ENCODE measurements around the gene MTRFR. TPM values are rescaled to one million over a fixed set of nuclear protein-coding genes. Genes with fewer than 3 reads are reported as not detected.
A peak's percentile ranks its signal among the peaks of the same experiment; 100 is the strongest.

MTRFR gene
- total RNA-seq, 1 experiment from 2014 or later: 14.8 TPM

DNA sequence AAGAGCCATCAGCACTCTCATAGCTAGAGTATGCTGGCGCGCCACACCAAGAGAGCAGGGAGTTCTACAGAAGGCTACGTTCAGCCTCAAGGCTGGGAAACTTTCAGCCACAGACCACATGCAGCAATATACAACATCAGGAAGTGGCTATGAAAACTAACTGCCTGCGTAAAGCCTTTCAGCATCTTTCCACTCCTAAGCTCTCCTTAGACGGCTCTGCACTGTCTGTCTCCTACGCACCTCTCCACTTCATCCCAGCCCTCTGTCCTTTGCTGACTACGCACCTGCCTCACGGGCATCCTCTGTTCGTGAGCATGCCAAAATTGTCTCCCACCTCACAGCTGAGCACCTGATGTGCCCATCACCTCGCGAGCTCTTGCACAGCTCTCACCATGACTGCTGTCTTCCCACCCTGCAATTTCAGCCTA lies 10.0 kb upstream of the MTRFR start:
- Mint-ChIP-seq H3K4me3 (no peak overlapping the region), H3K4me1 (no peaks in the 10 kb centered on the region), H3K36me3 (ENCODE audit: insufficient read depth in 1 of 3, low read depth in 3 of 3) (peaks cover 12 to 67% (median 48%) of the 10 kb centered on the region in 3 experiments; a peak in 6 of 7 replicates), H3K27me3 (ENCODE audit: low read depth) (no peaks in the 10 kb centered on the region), H3K27ac (peak overlapping the region in 2 of 3 experiments; percentile 30 to 82; a peak in 3 of 7 replicates), H3K9me3 (no peaks in the 10 kb centered on the region)
- H3K9ac ChIP-seq (ENCODE audit: extremely low read depth, insufficient read length, low read length): no peak overlapping the region
- H3K79me1 ChIP-seq (ENCODE audit: insufficient read depth, low read depth, low read length, poor library complexity, severe bottlenecking): no peaks in the 10 kb centered on the region
- H2BK15ac ChIP-seq (ENCODE audit: low read depth, low read length): no peak overlapping the region
- no peak overlapping the region for H4K91ac ChIP-seq (ENCODE audit: insufficient read length, low read depth, low read length)
- H2BK12ac ChIP-seq (ENCODE audit: insufficient read length, low read depth, low read length): peak overlapping the region; percentile 14
- no peak overlapping the region for H3K27ac ChIP-seq (ENCODE audit: insufficient read length, low read depth, low read length)
- no peak overlapping the region for H2BK120ac ChIP-seq (ENCODE audit: low read depth, low read length, poor library complexity, severe bottlenecking)
- H3K14ac ChIP-seq (ENCODE audit: insufficient read depth, low read length): no peak overlapping the region
- H3K4ac ChIP-seq (ENCODE audit: low read depth, low read length): no peak overlapping the region
- H3K79me2 ChIP-seq (ENCODE audit: insufficient read depth, low read length): no peaks in the 10 kb centered on the region
- H3K56ac ChIP-seq (ENCODE audit: insufficient read length, low read depth, low read length): no peak overlapping the region
- H4K5ac ChIP-seq (ENCODE audit: insufficient read length, low read depth, low read length): peak overlapping the region; percentile 25
- H3K9me3 ChIP-seq (ENCODE audit: control insufficient read depth, low read depth, low read length): no peaks in the 10 kb centered on the region
- H3K23ac ChIP-seq (ENCODE audit: insufficient read length, low read depth, low read length): no peak overlapping the region
- no peaks in the 10 kb centered on the region for H3K23me2 ChIP-seq (ENCODE audit: insufficient read length, low read depth, low read length, poor library complexity, severe bottlenecking)
- no peaks in the 10 kb centered on the region for H4K20me1 ChIP-seq (ENCODE audit: control insufficient read depth, insufficient read depth, insufficient read length)
- H3K4me2 ChIP-seq (ENCODE audit: insufficient read depth, insufficient read length, low read length): no peak overlapping the region
- H3K18ac ChIP-seq (ENCODE audit: insufficient read length, low read depth, low read length): no peak overlapping the region
- no peak overlapping the region for H2AK5ac ChIP-seq (ENCODE audit: insufficient read length, low read length)
- no peak overlapping the region for H2AFZ ChIP-seq (ENCODE audit: low read length)
- DNase-seq: no peak
- no peak overlapping the region for H2BK20ac ChIP-seq (ENCODE audit: low read depth, low read length, poor library complexity, severe bottlenecking)
- WGBS (ENCODE audit: extremely low coverage, insufficient read length, low lambda C conversion rate): no CpG with 5 or more reads among the region's 11 CpGs
- H2BK5ac ChIP-seq (ENCODE audit: insufficient read length, low read length): no peak overlapping the region
- H4K8ac ChIP-seq (replicated peaks; ENCODE audit: insufficient read length, low read depth, low read length): no peak overlapping the region
- TF ChIP-seq, protein P1, sequence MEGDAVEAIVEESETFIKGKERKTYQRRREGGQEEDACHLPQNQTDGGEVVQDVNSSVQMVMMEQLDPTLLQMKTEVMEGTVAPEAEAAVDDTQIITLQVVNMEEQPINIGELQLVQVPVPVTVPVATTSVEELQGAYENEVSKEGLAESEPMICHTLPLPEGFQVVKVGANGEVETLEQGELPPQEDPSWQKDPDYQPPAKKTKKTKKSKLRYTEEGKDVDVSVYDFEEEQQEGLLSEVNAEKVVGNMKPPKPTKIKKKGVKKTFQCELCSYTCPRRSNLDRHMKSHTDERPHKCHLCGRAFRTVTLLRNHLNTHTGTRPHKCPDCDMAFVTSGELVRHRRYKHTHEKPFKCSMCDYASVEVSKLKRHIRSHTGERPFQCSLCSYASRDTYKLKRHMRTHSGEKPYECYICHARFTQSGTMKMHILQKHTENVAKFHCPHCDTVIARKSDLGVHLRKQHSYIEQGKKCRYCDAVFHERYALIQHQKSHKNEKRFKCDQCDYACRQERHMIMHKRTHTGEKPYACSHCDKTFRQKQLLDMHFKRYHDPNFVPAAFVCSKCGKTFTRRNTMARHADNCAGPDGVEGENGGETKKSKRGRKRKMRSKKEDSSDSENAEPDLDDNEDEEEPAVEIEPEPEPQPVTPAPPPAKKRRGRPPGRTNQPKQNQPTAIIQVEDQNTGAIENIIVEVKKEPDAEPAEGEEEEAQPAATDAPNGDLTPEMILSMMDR (conservative IDR thresholded peaks at IDR 0.05): no peak
- H3K27me3 ChIP-seq (ENCODE audit: insufficient read depth, low read length): no peaks in the 10 kb centered on the region
- H3T11ph ChIP-seq (ENCODE audit: low read length): no peak overlapping the region
- no peaks in the 10 kb centered on the region for H3K4me1 ChIP-seq (ENCODE audit: insufficient read depth, low read length)
